SW 1271 (cell line): Measurements from ENCODE around the gene ATP5PB.

Experiments used
- DNase-seq, 2 experiments: peaks; one replicate each; lab custom pipeline; 2025; lab: John Stamatoyannopoulos, UW

The ATP5PB gene

GRCh38 chr1:111507411-111508201 lies 58.3 kb downstream of the ATP5PB start:
- no peak for DNase-seq

GRCh38 chr1:111509997-111510375 lies 60.7 kb downstream of the ATP5PB start:
- no peak for DNase-seq

DNA sequence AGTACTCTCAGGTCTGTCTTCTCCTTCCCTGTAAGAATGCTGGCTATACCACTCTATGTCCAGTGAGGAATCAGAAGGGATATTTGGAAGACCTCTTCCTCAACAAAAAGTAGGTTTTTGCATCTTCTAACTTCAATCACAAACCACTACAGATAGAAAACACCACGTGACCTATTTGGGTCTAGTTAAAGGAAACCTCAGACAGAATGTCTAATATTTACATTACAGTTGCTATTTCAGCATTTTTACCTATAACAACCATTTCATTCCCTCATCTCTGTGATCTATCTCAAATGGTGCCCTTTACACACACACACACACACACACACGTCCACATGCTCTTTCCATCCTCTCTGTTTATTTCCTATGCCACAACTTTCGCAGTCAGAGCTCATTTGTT lies 62.1 kb downstream of the ATP5PB start:
- no peak for DNase-seq
